ENCODE measurements around the gene ZDHHC4.

The ZDHHC4 gene

GRCh38 chr7:6577369-6578113 lies at the start of gene ZDHHC4:
Gene ZDHHC4, plus strand, starts transcription at chr7:6577454. Its CDS starts 3,108 bp downstream, at chr7:6580562.
- DNase-seq: peak; percentile 91
- in situ Hi-C loops (cut with MboI; ENCODE audit: low pct_unique_long_range_greater_than_20kb, low sequenced_read_pairs): no loop called here

- peak; percentile 33 for DNase-seq
- in situ Hi-C loops (cut with MboI; ENCODE audit: low pct_unique_long_range_greater_than_20kb, low sequenced_read_pairs): no loop called here
These were observed 48.7 kb upstream of the ZDHHC4 start for GRCh38 chr7:6528401-6529130.

GRCh38 chr7:6529643-6530042 lies 47.6 kb upstream of the ZDHHC4 start:
- DNase-seq: no peak
- in situ Hi-C loops (cut with MboI; ENCODE audit: low pct_unique_long_range_greater_than_20kb, low sequenced_read_pairs): no loop called here

GRCh38 chr7:6530626-6531491 lies 46.4 kb upstream of the ZDHHC4 start:
- peak; percentile 49 for DNase-seq
- in situ Hi-C loops (cut with MboI; ENCODE audit: low pct_unique_long_range_greater_than_20kb, low sequenced_read_pairs): no loop called here

GRCh38 chr7:6531492-6532279 lies 45.6 kb upstream of the ZDHHC4 start:
- in situ Hi-C loops (cut with MboI; ENCODE audit: low pct_unique_long_range_greater_than_20kb, low sequenced_read_pairs): no loop called here
- DNase-seq: no peak

- in situ Hi-C loops (cut with MboI; ENCODE audit: low pct_unique_long_range_greater_than_20kb, low sequenced_read_pairs): no loop called here
- no peak for DNase-seq
These were observed 44.7 kb upstream of the ZDHHC4 start for GRCh38 chr7:6532516-6532915.

- in situ Hi-C loops (cut with MboI; ENCODE audit: low pct_unique_long_range_greater_than_20kb, low sequenced_read_pairs): no loop called here
- DNase-seq: peak; percentile 45
These were observed 43.3 kb upstream of the ZDHHC4 start for GRCh38 chr7:6533893-6534495.

- DNase-seq: no peak
- in situ Hi-C loops (cut with MboI; ENCODE audit: low pct_unique_long_range_greater_than_20kb, low sequenced_read_pairs): no loop called here
These were observed 40.7 kb upstream of the ZDHHC4 start for GRCh38 chr7:6536262-6537260.

GRCh38 chr7:6542368-6542767 lies 34.9 kb upstream of the ZDHHC4 start:
- DNase-seq: no peak
- in situ Hi-C loops (cut with MboI; ENCODE audit: low pct_unique_long_range_greater_than_20kb, low sequenced_read_pairs): no loop called here

- DNase-seq: no peak
- in situ Hi-C loops (cut with MboI; ENCODE audit: low pct_unique_long_range_greater_than_20kb, low sequenced_read_pairs): no loop called here
These were observed 31.7 kb upstream of the ZDHHC4 start for GRCh38 chr7:6545398-6546126.

- DNase-seq: no peak
- in situ Hi-C loops (cut with MboI; ENCODE audit: low pct_unique_long_range_greater_than_20kb, low sequenced_read_pairs): no loop called here
These were observed 30.6 kb upstream of the ZDHHC4 start for GRCh38 chr7:6546498-6547251.

GRCh38 chr7:6547400-6547799 lies 29.9 kb upstream of the ZDHHC4 start:
- in situ Hi-C loops (cut with MboI; ENCODE audit: low pct_unique_long_range_greater_than_20kb, low sequenced_read_pairs): no loop called here
- DNase-seq: no peak

- DNase-seq: no peak
- in situ Hi-C loops (cut with MboI; ENCODE audit: low pct_unique_long_range_greater_than_20kb, low sequenced_read_pairs): no loop called here
These were observed 26.2 kb upstream of the ZDHHC4 start, which contains the start of gene GRID2IP for GRCh38 chr7:6551016-6551511. Gene GRID2IP, minus strand, starts transcription at chr7:6551461. Its CDS starts 25 bp downstream, at chr7:6551436.

- in situ Hi-C loops (cut with MboI; ENCODE audit: low pct_unique_long_range_greater_than_20kb, low sequenced_read_pairs): no loop called here
- DNase-seq: no peak
These were observed 23.7 kb upstream of the ZDHHC4 start for GRCh38 chr7:6553448-6554044.

GRCh38 chr7:6554848-6555247 lies 22.4 kb upstream of the ZDHHC4 start:
- in situ Hi-C loops (cut with MboI; ENCODE audit: low pct_unique_long_range_greater_than_20kb, low sequenced_read_pairs): no loop called here

GRCh38 chr7:6556196-6556595 lies 21.1 kb upstream of the ZDHHC4 start:
- no peak for DNase-seq
- in situ Hi-C loops (cut with MboI; ENCODE audit: low pct_unique_long_range_greater_than_20kb, low sequenced_read_pairs): no loop called here

More at GRCh38 chr7:6554848-6555247, 22.4 kb upstream of the ZDHHC4 start:
- DNase-seq: no peak

Measured in KBM-7 (cell line).